BJ (cell line): ENCODE measurements around the gene LPCAT1. TPM values are rescaled to one million over a fixed set of nuclear protein-coding genes. Genes with fewer than 3 reads are reported as not detected.

Experiments used
- CTCF ChIA-PET: fragments of 350-600 bp; formaldehyde crosslinking; extraction: SDS; loops from one replicate; lab custom pipeline; 2021; ENCODE audit warnings: antibody characterized with exemption, inconsistent platforms; lab: Yijun Ruan, JAX
- POLR2A ChIA-PET: fragments of 300-600 bp; sonication (Branson Sonifier 250); formaldehyde crosslinking; extraction: SDS; loops from one replicate; lab custom pipeline; 2021; ENCODE audit warnings: antibody characterized with exemption; lab: Charles Lee
- DNase-seq: peaks from one replicate; pipeline ENCODE4 v3.0.0-alpha.2; 2011; ENCODE audit warnings: low read depth
- H3K27me3 ChIP-seq: 2 replicates; pipeline ENCODE4 v1.6.0; 2011; ENCODE audit warnings: low read length; ENCODE audit not compliant: control insufficient read depth, insufficient read depth
- H3K36me3 ChIP-seq: 2 replicates; pipeline ENCODE4 v1.5.1; 2011; ENCODE audit warnings: low read length; ENCODE audit not compliant: control insufficient read depth, insufficient read depth
- H3K4me3 ChIP-seq: 2 replicates; pipeline ENCODE4 v1.5.1; 2011; ENCODE audit warnings: low read depth, mild to moderate bottlenecking, control low read depth, low read length
- CTCF ChIP-seq: IDR thresholded peaks from 2 replicates; pipeline ENCODE4 v1.5.1; 2011; ENCODE audit warnings: low read depth, mild to moderate bottlenecking, control low read depth, inconsistent platforms, low read length, moderate library complexity; ENCODE audit not compliant: insufficient read depth
- polyA plus RNA-seq: library from polyadenylated mRNA; depleted of rRNA; stranded (reverse); fragments of >200 nt; gene quantifications from 2 replicates; pipeline ENCODE4 v1.2.3, GENCODE V29; 2011

The LPCAT1 gene
- polyA plus RNA-seq, 1 experiment = 14.3 TPM

GRCh38 chr5:1565737-1566734 lies 42.3 kb upstream of the LPCAT1 start:
- no peak for DNase-seq
- ChIA-PET POLR2A (no interaction called here), CTCF (interaction anchor here (0.5 to 0.9 kb wide), 2 partner anchors 9 to 29 kb away, joined by 3 read pairs; no protein-coding TSS in a partner anchor)

GRCh38 chr5:1564824-1565736 lies 41.3 kb upstream of the LPCAT1 start:
- DNase-seq = no peak
- Histone ChIP-seq H3K27me3 (no peaks in the 10 kb centered on the region; the same call in 1 of the 2 replicates), H3K4me3 (no peak overlapping the region), H3K36me3 (no peaks in the 10 kb centered on the region)
- ChIA-PET POLR2A (no interaction called here), CTCF (no interaction called here)
- no peak for TF ChIP-seq CTCF

More at GRCh38 chr5:1565737-1566734, 42.3 kb upstream of the LPCAT1 start:
- Histone ChIP-seq H3K27me3 (no peaks in the 10 kb centered on the region; the same call in 1 of the 2 replicates), H3K36me3 (no peaks in the 10 kb centered on the region), H3K4me3 (no peak overlapping the region)
- TF ChIP-seq CTCF = no peak

- CTCF ChIA-PET = no interaction called here
- Histone ChIP-seq H3K27me3 (peaks cover 2% of the 10 kb centered on the region; the same call in 1 of the 2 replicates), H3K4me3 (no peak overlapping the region), H3K36me3 (no peaks in the 10 kb centered on the region)
- DNase-seq = no peak
- POLR2A ChIA-PET = no interaction called here
- TF ChIP-seq CTCF = no peak
These were observed 40.5 kb upstream of the LPCAT1 start for GRCh38 chr5:1564182-1564748.

GRCh38 chr5:1563617-1564181 lies 39.9 kb upstream of the LPCAT1 start:
- H3K27me3 ChIP-seq = peaks cover 2% of the 10 kb centered on the region; the same call in 1 of the 2 replicates
- POLR2A ChIA-PET = no interaction called here
- H3K4me3 ChIP-seq = no peak overlapping the region
- no peaks in the 10 kb centered on the region for H3K36me3 ChIP-seq
- CTCF ChIA-PET = no interaction called here
- no peak for TF ChIP-seq CTCF
- DNase-seq = no peak
